ENCODE measurements around the gene DAPK1.

DAPK1 gene

GRCh38 chr9:87699835-87700234, 202.2 kb downstream of the DAPK1 start:
- no peak for DNase-seq

GRCh38 chr9:87701491-87701890, 203.8 kb downstream of the DAPK1 start:
- DNase-seq: no peak

- DNase-seq: no peak
Observed at GRCh38 chr9:87701931-87702421, 204.3 kb downstream of the DAPK1 start.

GRCh38 chr9:87702921-87703320, 205.3 kb downstream of the DAPK1 start:
- DNase-seq: no peak

- DNase-seq: no peak
Observed at GRCh38 chr9:87703636-87704276, 206.1 kb downstream of the DAPK1 start.

GRCh38 chr9:87704342-87704741, 206.7 kb downstream of the DAPK1 start:
- DNase-seq: no peak

- DNase-seq: no peak
Observed at GRCh38 chr9:87706066-87706739, 208.5 kb downstream of the DAPK1 start.

- DNase-seq: no peak
Observed at GRCh38 chr9:87707805-87708506, 210.3 kb downstream of the DAPK1 start.

GRCh38 chr9:87708546-87708945, 210.9 kb downstream of the DAPK1 start:
- DNase-seq: no peak

GRCh38 chr9:87708986-87709728, 211.5 kb downstream of the DAPK1 start:
- DNase-seq: no peak

- DNase-seq: no peak
Observed at GRCh38 chr9:87710443-87710842, 212.8 kb downstream of the DAPK1 start.

- no peak for DNase-seq
Observed at GRCh38 chr9:87711857-87712800, 214.5 kb downstream of the DAPK1 start.

- no peak for DNase-seq
Observed at GRCh38 chr9:87712801-87713277, 215.2 kb downstream of the DAPK1 start.

GRCh38 chr9:87713278-87713987, 215.8 kb downstream of the DAPK1 start:
- DNase-seq: no peak

GRCh38 chr9:87713988-87714330, 216.3 kb downstream of the DAPK1 start:
- no peak for DNase-seq

- DNase-seq: no peak
Observed at GRCh38 chr9:87714819-87715218, 217.2 kb downstream of the DAPK1 start.

- no peak for DNase-seq
Observed at GRCh38 chr9:87716141-87716540, 218.5 kb downstream of the DAPK1 start.

GRCh38 chr9:87717456-87717855, 219.8 kb downstream of the DAPK1 start:
- DNase-seq: no peak

GRCh38 chr9:87718231-87718630, 220.6 kb downstream of the DAPK1 start:
- DNase-seq: no peak

- no peak for DNase-seq
Observed at GRCh38 chr9:87718852-87719612, 221.4 kb downstream of the DAPK1 start.

- no peak for DNase-seq
Observed at GRCh38 chr9:87720173-87720572, 222.5 kb downstream of the DAPK1 start.

Measured in activated CD8-positive, alpha-beta memory T cell treated with anti-CD3 and anti-CD28 coated beads, Interleukin-2, amount 50 U/mL, for 4 hours (primary cell).